ENCODE results near the gene LRFN2. TPM values are rescaled to one million over a fixed set of nuclear protein-coding genes. Genes with fewer than 3 reads are reported as not detected.

The LRFN2 gene
- total RNA-seq, 1 donor from 2014 or later, result 0.32 TPM

GRCh38 chr6:40473026-40473425 is 114.1 kb downstream of the LRFN2 start:
- H3K36me3 Mint-ChIP-seq (ENCODE audit: low read depth, unreplicated experiment), result no peaks in the 10 kb centered on the region
- TF ChIP-seq EZH2 (IDR thresholded peaks at IDR 0.05; ENCODE audit: insufficient read depth, low read length) (no peak), CTCF (IDR thresholded peaks at IDR 0.05; ENCODE audit: insufficient read depth, low read depth, low read length) (no peak)
- FAIRE-seq (no peak), DNase-seq (ENCODE audit: low read depth) (no peak)
- Histone ChIP-seq H3K4me2 (ENCODE audit: low read length) (no peak overlapping the region), H3K9ac (ENCODE audit: low read length) (no peak overlapping the region), H3K36me3 (ENCODE audit: insufficient read depth, low read length) (no peaks in the 10 kb centered on the region), H3K79me2 (ENCODE audit: insufficient read depth, low read length) (no peaks in the 10 kb centered on the region), H3K9me3 (ENCODE audit: insufficient read depth, low read depth, low read length) (no peaks in the 10 kb centered on the region), H3K27me3 (ENCODE audit: insufficient read depth, low read length) (no peaks in the 10 kb centered on the region), H3K27ac (ENCODE audit: low read depth, low read length) (no peak overlapping the region), H3K4me3 (ENCODE audit: insufficient read depth, low read depth, low read length) (no peak overlapping the region), H4K20me1 (ENCODE audit: insufficient read depth, low read length) (no peaks in the 10 kb centered on the region), H3K4me1 (ENCODE audit: insufficient read depth, low read length) (peaks cover 2% of the 10 kb centered on the region), H2AFZ (ENCODE audit: low read depth, low read length) (no peak overlapping the region)
- no peak overlapping the region for H3K4me3 Mint-ChIP-seq (ENCODE audit: unreplicated experiment)
- no peaks in the 10 kb centered on the region for H3K9me3 Mint-ChIP-seq (ENCODE audit: unreplicated experiment)
- no peaks in the 10 kb centered on the region for H3K4me1 Mint-ChIP-seq (ENCODE audit: low read depth, unreplicated experiment)
- H3K27ac Mint-ChIP-seq (ENCODE audit: unreplicated experiment), result no peak overlapping the region
- H3K27me3 Mint-ChIP-seq (ENCODE audit: low read depth, unreplicated experiment), result peaks cover 60% of the 10 kb centered on the region

- Mint-ChIP-seq H3K36me3 (ENCODE audit: low read depth, unreplicated experiment) (no peaks in the 10 kb centered on the region), H3K27ac (ENCODE audit: unreplicated experiment) (no peak overlapping the region), H3K4me1 (ENCODE audit: low read depth, unreplicated experiment) (no peaks in the 10 kb centered on the region), H3K9me3 (ENCODE audit: unreplicated experiment) (no peaks in the 10 kb centered on the region), H3K27me3 (ENCODE audit: low read depth, unreplicated experiment) (peaks cover 59% of the 10 kb centered on the region), H3K4me3 (ENCODE audit: unreplicated experiment) (no peak overlapping the region)
- FAIRE-seq, result no peak
- H3K36me3 ChIP-seq (ENCODE audit: insufficient read depth, low read length), result no peaks in the 10 kb centered on the region
- no peaks in the 10 kb centered on the region for H4K20me1 ChIP-seq (ENCODE audit: insufficient read depth, low read length)
- H3K4me3 ChIP-seq (ENCODE audit: insufficient read depth, low read depth, low read length), result no peak overlapping the region
- H3K9me3 ChIP-seq (ENCODE audit: insufficient read depth, low read depth, low read length), result no peaks in the 10 kb centered on the region
- no peaks in the 10 kb centered on the region for H3K4me1 ChIP-seq (ENCODE audit: insufficient read depth, low read length)
- no peaks in the 10 kb centered on the region for H3K79me2 ChIP-seq (ENCODE audit: insufficient read depth, low read length)
- DNase-seq (ENCODE audit: low read depth), result no peak
- no peak overlapping the region for H3K27ac ChIP-seq (ENCODE audit: low read depth, low read length)
- H3K4me2 ChIP-seq (ENCODE audit: low read length), result no peak overlapping the region
- H3K27me3 ChIP-seq (ENCODE audit: insufficient read depth, low read length), result no peaks in the 10 kb centered on the region
- no peak overlapping the region for H3K9ac ChIP-seq (ENCODE audit: low read length)
- H2AFZ ChIP-seq (ENCODE audit: low read depth, low read length), result no peak overlapping the region
- no peak for TF ChIP-seq CTCF (IDR thresholded peaks at IDR 0.05; ENCODE audit: insufficient read depth, low read depth, low read length)
- no peak for TF ChIP-seq EZH2 (IDR thresholded peaks at IDR 0.05; ENCODE audit: insufficient read depth, low read length)
Observed at GRCh38 chr6:40472353-40472752, 114.8 kb downstream of the LRFN2 start.

GRCh38 chr6:40471243-40471642 is 115.9 kb downstream of the LRFN2 start:
- Histone ChIP-seq H3K9ac (ENCODE audit: low read length) (no peak overlapping the region), H2AFZ (ENCODE audit: low read depth, low read length) (no peak overlapping the region), H3K4me1 (ENCODE audit: insufficient read depth, low read length) (no peaks in the 10 kb centered on the region), H3K79me2 (ENCODE audit: insufficient read depth, low read length) (no peaks in the 10 kb centered on the region), H3K36me3 (ENCODE audit: insufficient read depth, low read length) (no peaks in the 10 kb centered on the region), H4K20me1 (ENCODE audit: insufficient read depth, low read length) (no peaks in the 10 kb centered on the region), H3K9me3 (ENCODE audit: insufficient read depth, low read depth, low read length) (no peaks in the 10 kb centered on the region), H3K27me3 (ENCODE audit: insufficient read depth, low read length) (no peaks in the 10 kb centered on the region), H3K4me3 (ENCODE audit: insufficient read depth, low read depth, low read length) (no peak overlapping the region), H3K4me2 (ENCODE audit: low read length) (no peak overlapping the region), H3K27ac (ENCODE audit: low read depth, low read length) (no peak overlapping the region)
- TF ChIP-seq CTCF (IDR thresholded peaks at IDR 0.05; ENCODE audit: insufficient read depth, low read depth, low read length), result no peak
- TF ChIP-seq EZH2 (IDR thresholded peaks at IDR 0.05; ENCODE audit: insufficient read depth, low read length), result no peak
- DNase-seq (ENCODE audit: low read depth), result no peak
- no peaks in the 10 kb centered on the region for H3K36me3 Mint-ChIP-seq (ENCODE audit: low read depth, unreplicated experiment)
- no peaks in the 10 kb centered on the region for H3K4me1 Mint-ChIP-seq (ENCODE audit: low read depth, unreplicated experiment)
- no peak for FAIRE-seq
- H3K27me3 Mint-ChIP-seq (ENCODE audit: low read depth, unreplicated experiment), result peaks cover 57% of the 10 kb centered on the region
- H3K9me3 Mint-ChIP-seq (ENCODE audit: unreplicated experiment), result no peaks in the 10 kb centered on the region
- no peak overlapping the region for H3K27ac Mint-ChIP-seq (ENCODE audit: unreplicated experiment)
- H3K4me3 Mint-ChIP-seq (ENCODE audit: unreplicated experiment), result no peak overlapping the region

Data from astrocyte (in vitro differentiated cells and primary cell).